NCI-H345 treated with DMSO at 0.1 percent for 48 hours (cell line): Measurements from ENCODE around the gene SLC30A10.
"Not testable (repeated sequence)": the region's sequence is repeated elsewhere in the genome, so short reads cannot be mapped to it uniquely, and the experiment has no call there.

Experiments
- DNase-seq: peaks from one replicate; lab custom pipeline; 2025; ENCODE audit not compliant: unreplicated experiment; lab: John Stamatoyannopoulos, UW

Gene SLC30A10

DNA sequence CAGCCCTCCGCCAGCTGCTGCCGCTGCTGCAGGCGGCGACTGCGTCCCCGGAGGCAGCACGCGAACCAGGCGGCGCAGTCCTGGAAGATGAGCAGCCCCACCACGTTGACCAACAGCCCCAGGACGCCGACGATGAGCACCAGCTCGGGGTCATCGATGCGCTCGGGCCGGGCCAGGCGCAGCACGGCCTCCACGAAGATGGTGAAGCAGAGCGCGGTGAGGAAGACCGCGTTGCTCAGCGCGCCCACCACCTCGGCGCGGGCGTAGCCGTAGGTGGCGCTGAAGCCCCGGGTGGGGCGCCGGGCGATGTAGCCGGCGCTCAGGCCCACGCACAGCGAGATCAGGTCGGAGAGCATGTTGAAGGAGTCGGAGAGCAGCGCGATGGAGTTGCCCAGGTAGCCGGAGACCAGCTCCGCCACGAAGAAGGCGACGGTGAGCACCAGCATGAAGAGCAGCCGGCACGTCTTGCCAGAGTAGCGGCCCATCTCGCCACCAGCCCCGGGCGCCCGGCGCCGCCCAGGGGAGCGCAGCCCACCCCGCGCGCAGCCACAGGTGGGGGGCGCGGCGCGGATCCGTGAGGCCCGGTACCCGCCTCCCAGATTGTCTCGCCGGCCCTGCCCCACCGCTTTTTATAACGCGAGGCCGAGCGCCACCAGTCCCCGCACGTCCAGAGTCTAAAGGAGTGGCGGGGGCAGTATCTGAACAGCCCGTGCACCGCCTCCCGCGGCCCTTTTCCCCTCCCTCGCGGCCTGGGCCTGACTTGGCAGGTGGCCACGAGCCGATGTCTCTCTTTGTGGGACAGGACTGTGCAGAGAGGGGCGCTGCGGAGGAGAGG is at the start of gene SLC30A10:
Gene SLC30A10, minus strand, starts transcription at position 602 of the 835 bp plus-strand sequence. Its CDS starts 117 bp downstream, at position 485.
- DNase-seq = no peak

DNA sequence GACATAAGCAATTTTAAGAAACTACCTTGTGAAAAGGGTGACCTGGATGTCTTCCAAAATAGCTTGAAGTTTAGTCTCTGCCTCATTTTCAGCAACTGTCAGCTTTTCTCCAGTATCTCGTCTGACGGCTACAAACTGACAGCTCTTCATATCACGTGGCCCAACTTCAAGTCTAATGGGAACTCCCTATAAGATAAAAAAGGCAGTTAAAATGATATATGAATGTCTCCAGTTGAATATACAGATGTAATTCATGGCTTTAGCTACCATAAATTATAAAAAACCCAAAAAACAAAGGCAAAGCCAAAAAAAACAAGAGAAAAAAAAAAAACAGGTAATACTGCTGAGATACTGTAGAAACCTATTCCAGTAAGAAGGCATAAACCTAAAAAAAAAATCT is 44.9 kb upstream of the SLC30A10 start:
- DNase-seq = no peak

DNA sequence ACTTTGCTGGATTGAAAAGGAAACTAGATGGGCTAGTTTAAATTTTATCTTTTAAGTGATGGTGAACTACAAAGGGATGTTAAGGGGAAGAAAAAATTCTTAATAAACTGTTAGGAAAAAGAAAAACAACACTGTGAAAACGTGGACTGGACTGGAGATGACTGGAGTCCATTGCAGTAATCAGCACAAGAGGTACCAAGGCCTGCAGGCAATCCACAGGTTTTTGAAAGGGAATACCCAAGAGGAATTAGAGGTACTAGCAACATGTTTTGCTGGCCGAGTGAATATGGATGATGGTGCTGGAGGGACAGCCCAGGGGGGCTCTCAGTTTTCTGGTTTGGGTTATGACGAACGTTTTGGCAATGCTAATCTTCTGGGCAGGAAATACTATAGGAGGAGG is 39.0 kb upstream of the SLC30A10 start:
- DNase-seq = no peak

DNA sequence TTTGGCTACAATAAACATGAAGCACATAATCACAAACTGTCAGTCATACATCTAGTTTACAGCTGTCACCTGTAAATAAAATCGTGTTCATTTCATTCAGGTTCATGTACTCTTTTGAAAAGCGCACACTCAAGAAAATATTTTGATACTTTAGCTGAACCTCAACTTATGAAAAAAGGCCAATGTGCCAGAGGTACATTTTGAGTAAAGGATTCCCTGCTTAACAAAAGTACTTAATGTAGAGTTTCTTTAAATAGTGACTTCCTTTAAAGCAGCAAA is 37.7 kb upstream of the SLC30A10 start:
- DNase-seq = no peak

DNA sequence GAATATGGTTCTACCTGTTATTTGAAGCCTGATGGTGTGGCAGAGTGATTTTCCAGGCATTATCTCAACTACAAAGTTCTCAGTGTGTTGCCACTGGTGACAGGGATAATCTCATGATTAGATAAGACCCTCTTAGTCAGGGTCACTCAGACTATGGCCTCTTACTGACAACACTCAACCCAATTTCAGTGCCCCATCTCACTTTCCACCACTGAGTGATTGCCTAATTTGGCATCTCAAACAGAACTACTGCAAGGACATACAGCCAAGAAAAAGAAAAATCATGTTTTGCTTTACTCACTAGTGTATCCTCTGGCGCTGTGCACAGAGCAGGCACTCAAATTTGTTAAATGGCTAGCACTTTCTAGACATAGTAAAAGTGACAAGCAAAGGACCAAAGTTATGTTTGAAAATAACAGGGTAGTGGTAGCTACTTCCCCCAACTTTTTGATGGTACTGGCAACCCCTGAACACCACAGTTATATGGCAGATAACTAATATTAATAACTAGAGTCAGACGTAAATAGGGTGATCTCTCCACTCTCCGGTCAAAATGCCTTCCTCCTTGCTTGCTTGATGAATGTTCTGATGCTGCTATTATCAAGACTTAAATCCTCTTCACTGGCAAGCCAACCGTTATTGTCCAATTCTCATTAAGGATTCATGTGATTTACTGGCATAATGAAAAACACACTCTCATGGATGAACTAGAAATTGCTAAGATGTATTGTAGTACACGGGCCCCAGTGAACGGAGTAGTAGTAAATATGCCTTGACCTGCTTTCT is 37.1 kb upstream of the SLC30A10 start:
- no peak for DNase-seq

DNA sequence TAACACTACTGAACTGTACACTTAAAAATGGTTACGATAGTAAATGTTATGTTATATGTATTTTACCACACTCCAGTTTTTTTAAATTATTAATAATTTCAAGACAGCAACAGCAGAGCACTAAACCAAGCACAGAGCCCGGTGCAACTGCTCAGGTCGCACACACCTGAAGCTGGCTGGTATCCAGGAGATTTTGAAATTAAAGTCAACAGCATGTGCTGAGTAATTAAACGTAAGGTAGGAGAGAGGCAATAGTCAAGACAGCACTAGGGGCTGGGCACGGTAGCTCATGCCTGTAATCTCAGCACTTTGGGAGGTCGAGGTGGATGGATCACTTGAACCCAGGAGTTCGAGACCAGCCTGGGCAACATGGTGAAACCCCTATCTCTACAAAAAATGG is 35.1 kb upstream of the SLC30A10 start:
- DNase-seq = no peak

DNA sequence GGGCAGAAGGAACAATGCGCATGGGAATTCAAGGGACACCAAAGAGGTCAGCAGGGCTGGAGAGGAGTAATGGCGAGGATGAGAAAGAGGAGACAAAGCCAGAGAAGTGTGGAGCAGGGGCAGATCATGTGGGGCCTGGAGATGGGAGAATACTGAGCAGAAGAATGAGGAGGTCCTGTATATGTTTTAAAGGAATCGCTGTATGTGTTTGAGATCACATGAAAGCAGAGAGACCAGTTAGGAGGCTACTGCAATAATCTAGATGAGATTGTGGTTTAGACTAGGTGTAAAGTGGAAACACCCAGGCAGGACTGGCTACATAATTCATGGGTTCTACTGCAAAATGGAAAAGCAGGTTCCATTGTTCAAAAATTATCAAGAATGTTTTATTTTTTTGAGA is 33.3 kb upstream of the SLC30A10 start:
- DNase-seq = no peak

DNA sequence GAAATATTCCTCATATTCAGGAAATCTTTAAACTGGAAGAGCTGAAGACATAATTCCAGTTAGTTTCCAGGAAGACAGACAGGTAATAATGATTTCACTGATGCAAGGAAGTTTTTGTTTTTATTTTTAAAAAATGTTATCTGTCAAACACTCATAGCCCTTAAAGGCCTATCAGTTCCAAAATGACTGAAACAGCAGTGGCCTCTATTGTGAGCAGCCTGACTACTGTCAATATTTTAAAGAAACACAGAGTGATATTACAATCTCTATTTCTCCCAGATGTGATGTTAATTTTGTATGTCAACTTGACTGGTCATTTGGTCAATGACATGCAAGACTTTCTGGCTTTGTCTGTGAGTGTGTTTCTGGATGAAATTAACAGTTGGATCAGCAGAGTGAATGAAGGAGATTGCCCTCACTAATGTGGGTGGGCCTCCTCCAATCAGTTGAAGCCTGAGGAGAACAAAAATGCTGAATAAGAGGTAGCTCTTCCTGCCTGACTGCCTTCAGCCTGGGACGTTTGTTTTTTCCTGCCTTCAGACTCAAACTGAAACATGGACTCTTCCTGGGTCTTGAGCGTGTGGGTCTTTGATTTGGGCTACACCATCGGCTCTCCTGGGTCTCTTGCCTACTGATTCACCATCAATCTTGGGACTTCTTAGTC is 31.3 kb upstream of the SLC30A10 start:
- DNase-seq = no peak

DNA sequence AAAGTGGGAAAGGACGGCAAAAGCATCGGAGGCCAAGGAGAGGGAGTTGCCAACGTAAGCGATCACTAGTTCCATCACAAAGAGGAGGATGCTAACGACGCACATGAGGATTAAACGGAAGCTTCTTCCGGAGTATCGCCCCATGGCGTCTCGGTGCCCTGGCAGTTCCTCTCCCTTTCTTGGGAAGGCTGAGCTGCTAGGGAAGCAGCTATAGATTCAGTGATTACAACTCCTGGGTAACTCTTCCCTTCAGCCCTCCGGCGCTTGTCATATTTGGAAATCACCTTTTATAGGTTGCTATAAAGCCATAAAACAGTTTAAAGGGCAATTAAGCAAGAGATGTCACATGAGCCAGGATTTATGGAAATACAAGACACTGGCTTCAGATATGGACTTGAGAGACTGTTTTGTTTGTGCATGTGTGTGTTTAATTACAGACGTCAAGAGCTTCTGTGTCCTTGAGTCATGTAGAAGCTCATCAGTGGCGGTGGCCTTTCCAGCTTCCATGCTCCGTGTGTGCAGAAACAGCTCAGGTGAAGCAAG is 30.6 kb upstream of the SLC30A10 start:
- no peak for DNase-seq

DNA sequence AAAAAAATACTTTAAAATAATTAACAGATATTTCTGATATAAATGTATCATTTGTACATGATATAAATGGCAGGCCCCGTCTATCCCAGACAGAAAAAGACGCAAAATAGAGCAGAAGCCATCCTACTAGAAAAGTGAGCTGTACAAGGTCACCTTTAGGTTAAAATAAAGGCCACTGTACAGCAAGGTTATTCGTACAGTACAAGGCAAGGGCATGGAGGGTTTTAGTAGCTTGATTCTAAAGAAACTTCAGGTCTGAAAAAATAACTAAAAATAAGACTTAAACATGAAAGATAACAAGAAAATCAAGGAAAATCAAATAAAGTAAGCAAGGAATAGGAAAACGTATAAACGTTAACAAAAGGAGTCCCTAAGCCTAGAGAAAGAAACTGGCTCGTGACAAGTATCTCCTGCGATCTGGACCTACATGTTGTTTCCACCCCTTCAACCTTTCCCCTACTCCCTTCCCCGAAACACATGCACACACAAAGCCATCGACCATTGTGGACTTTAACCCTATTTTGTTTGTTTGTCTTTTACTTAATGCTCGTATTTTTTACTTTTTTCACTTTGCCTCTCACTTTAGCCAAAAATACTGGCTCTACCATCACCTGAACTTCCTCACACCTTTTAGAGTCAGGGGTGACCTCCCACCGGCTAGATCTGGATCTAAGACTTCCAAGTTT is 26.5 kb upstream of the SLC30A10 start:
- DNase-seq = no peak

DNA sequence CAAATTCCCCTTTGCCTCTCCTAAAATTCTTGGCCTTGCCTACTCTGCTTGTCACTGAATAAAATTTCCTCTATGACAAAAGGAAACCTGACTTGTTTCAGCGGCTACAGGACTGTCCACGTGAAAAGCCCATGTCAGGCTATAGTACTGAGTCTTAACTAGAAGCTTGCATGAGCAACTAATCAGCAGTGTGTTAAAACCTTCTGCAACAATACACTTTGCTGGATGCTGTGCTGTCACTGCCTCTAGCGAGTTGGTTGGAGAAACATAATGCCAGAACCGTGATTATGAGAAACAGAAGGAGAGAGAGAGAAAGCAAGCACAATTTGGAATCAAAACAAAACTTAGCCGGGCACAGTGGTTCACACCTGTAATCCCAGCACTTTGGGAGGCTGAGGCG is 25.7 kb upstream of the SLC30A10 start:
- DNase-seq = no peak

DNA sequence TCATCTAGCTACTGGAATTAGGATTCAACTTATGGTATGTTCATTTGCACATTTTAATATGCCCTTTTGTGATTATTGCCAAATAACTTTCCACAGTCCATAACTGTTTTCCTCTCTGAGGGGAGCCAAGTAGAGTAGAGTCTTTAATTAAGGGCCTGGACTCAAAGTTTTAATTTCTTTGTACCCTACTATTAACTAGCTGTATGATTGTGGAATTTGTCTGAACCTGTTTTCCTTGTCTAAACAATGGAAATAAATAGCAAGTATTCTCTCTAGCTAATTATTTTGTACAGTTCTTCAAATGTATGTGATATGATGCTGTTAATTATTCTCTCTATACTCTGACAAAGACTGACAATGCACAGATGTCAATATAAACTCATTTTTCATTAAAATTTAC is 24.0 kb upstream of the SLC30A10 start:
- DNase-seq = no peak

DNA sequence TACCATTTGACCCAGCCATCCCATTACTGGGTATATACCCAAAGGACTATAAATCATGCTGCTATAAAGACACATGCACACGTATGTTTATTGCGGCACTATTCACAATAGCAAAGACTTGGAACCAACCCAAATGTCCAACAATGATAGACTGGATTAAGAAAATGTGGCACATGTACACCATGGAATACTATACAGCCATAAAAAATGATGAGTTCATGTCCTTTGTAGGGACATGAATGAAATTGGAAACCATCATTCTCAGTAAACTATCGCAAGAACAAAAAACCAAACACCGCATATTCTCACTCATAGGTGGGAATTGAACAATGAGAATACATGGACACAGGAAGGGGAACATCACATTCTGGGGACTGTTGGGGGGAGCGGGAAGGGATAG is 20.9 kb upstream of the SLC30A10 start:
- not testable (repeated sequence) for DNase-seq

DNA sequence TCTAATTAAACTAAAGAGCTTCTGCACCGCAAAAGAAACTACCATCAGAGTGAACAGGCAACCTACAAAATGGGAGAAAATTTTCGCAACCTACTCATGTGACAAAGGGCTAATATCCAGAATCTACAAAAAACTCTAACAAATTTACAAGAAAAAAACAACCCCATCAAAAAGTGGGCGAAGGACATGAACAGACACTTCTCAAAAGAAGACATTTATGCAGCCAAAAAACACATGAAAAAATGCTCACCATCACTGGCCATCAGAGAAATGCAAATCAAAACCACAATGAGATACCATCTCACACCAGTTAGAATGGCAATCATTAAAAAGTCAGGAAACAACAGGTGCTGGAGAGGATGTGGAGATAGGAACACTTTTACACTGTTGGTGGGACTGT is 20.4 kb upstream of the SLC30A10 start:
- DNase-seq = not testable (repeated sequence)

DNA sequence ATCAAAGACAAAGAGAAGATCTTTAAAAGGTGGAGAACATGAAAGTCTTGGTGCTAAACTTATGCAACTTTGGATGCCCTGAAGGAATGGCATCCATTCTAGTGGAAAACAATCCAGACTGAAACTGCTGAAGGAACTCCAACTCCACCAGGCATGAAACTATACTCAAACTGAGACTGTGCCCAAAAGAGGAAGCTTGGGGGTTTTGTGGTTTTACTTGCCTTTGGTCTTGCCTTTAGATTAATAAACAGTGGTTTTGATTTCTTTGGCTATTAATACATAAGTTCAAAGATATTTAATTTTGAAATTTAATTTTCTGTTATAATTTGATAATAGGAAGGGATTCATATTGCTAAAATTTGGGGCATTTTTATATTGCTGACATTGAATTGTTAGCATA is 17.4 kb upstream of the SLC30A10 start:
- no peak for DNase-seq

DNA sequence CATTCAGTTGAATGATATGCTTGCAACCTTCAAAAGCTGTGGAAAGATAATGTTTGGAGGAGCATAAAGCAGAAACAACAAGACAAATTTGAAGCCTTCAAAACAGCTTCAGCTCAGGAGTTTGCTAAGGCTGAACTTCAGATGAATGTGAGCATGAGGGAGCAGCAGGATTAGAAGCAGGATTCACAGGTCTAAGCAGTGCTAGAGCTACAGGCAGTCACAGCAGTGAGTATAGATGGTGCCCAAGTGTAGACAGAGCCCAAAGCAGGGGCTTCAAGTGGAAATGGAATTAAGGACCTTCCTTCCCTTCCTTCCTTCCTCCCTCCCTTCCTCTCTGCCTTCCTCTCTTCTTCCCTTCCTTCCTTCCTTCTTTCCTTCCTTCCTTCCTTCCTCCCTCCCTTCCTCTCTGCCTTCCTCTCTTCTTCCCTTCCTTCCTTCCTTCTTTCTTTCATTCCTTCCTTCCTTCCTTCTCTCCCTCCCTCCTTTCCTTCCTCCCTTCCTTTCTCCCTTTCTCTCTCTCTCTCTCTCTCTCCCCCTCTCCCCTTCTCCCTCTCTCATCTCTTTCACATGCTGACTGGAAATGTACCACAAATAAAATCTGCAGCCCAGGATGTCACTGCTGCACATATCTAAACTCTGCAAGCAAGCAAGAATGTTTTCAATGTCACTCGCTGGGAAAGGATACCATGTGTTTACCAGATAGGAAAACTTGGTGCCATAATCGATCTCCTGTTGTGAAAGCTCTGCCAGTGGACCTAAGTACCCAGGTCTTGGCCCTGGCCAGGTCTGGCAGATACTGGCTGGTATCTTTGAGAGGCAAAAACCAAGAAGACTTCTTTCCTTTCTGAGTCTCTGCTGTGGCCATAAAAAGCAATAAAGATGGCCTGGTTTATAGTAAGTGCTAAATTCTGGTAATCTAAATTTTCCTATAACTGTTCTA is 13.1 kb upstream of the SLC30A10 start:
- no peak for DNase-seq

DNA sequence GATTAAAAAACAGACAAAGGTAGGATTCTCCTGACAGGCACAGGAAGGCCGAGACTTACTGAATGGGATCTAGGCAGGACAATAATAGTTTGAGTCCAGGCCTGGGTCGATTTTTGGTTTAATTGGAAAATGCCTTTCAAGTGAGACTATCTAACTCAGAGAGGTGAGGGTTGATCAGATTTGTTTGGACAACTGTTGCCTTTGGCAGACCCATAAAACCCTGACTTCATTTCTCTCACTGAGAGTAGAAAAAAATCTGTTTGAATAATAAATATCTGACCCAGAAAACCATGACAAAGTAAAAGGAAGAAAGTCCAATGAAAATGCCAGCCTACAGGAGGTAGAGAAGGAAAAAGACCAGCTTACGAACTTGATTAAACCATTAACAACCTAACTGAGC is 12.3 kb upstream of the SLC30A10 start:
- DNase-seq = no peak

DNA sequence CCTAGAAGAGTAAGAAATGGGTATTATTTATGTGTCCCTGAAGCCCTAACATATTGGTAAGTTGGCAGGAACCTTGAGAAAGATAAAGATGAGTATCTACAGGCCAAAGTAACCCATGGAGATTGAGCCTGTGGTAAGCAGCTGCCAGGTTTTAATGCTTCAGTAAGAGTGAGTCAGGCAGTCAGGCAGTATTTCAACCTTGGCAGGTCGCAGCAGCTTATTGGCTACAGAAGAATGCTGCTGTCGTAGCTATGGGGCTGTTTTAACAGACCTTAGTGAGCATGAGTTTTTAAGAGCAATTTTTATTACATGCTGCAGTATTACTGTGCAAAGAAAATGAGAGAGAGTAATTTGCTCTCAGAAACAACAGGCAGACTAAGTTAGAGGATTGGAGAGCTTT is 10.3 kb upstream of the SLC30A10 start:
- DNase-seq = no peak

DNA sequence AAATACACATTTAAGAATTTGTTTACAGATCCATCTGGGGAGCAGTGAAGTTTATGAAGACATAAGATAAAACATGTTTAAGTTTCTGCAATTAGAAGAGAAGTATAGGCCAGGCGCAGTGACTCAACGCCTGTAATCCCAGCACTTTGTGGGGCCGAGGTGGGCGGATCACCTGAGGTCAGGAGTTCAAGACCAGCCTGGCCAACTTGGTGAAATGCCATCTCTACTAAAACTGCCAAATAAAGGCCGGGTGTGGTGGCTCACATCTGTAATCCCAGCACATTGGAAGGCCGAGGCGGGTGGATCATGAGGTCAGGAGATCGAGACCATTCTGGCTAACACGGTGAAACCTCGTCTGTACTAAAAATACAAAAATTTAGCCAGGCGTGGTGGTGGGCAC is 5.4 kb upstream of the SLC30A10 start:
- DNase-seq = not testable (repeated sequence)

DNA sequence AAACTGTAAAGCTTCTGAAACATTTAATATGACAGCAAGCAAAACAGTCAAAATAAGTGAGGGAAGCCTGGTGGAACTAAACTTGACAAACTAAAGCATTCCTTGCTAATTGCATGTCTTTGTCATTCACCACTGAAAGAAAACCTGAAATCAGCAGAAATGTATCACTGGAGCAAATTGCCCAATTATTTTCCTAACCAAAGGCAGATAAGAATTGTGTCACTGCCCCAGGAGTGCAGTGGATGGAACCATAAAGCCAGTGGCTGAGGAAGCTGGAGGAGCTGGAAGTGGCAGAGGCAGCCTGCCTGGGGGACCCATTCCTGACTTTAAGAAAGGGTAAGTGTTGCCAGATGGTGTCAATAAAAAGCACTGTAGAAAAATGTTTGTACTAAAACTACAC is 2.7 kb upstream of the SLC30A10 start:
- DNase-seq = no peak
